Liver (tissue), 9 donors: ENCODE measurements around the gene TMEM178A. TPM values are rescaled to one million over a fixed set of nuclear protein-coding genes. Genes with fewer than 3 reads are reported as not detected.

ENCODE experiments used
- DNase-seq: peaks from one replicate; pipeline ENCODE4 v3.0.0-alpha.2; 2017; ENCODE audit warnings: low spot score
- H3K27ac ChIP-seq, 2 donors: one replicate each; pipeline ENCODE4 v1.7.0; 2013; ENCODE audit warnings: inconsistent platforms in 2 of 2, low read length in 2 of 2, control low read depth in 1 of 2, low read depth in 1 of 2, mild to moderate bottlenecking in 1 of 2
- H3K27me3 ChIP-seq, 4 donors: one replicate each; pipeline versions ENCODE4 v1.6.1 to v1.7.0; 2013; ENCODE audit warnings: low read length in 3 of 4, inconsistent platforms in 1 of 4, mild to moderate bottlenecking in 1 of 4, moderate library complexity in 1 of 4; ENCODE audit not compliant: control insufficient read depth in 4 of 4, insufficient read depth in 4 of 4
- H3K36me3 ChIP-seq, 4 donors: one replicate each; pipeline versions ENCODE4 v1.6.1 to v1.7.0; 2013; ENCODE audit warnings: low read length in 3 of 4, mild to moderate bottlenecking in 3 of 4, low read depth in 1 of 4, moderate library complexity in 1 of 4; ENCODE audit not compliant: control insufficient read depth in 4 of 4, insufficient read depth in 3 of 4
- H3K4me1 ChIP-seq, 4 donors: one replicate each; pipeline versions ENCODE4 v1.6.1 to v1.7.0; 2013; ENCODE audit warnings: low read length in 3 of 4, mild to moderate bottlenecking in 3 of 4, moderate library complexity in 1 of 4; ENCODE audit not compliant: control insufficient read depth in 4 of 4, insufficient read depth in 4 of 4
- H3K4me3 ChIP-seq, 3 donors: one replicate each; pipeline versions ENCODE4 v1.6.1 to v1.7.0; 2013; ENCODE audit warnings: low read length in 3 of 3, control low read depth in 1 of 3, low read depth in 1 of 3, mild to moderate bottlenecking in 1 of 3
- H3K9ac ChIP-seq, 2 donors: one replicate each; pipeline ENCODE4 v1.7.0; 2013; ENCODE audit warnings: low read length in 2 of 2, mild to moderate bottlenecking in 2 of 2, moderate library complexity in 2 of 2, control low read depth in 1 of 2, low read depth in 1 of 2
- H3K9me3 ChIP-seq, 4 donors: one replicate each; pipeline versions ENCODE4 v1.6.1 to v1.7.0; 2013; ENCODE audit warnings: low read length in 3 of 4; ENCODE audit not compliant: control insufficient read depth in 4 of 4
- ATF3 ChIP-seq: IDR thresholded peaks from 2 replicates; pipeline ENCODE4 v1.6.1; 2016; ENCODE audit warnings: antibody characterized with exemption
- EGR1 ChIP-seq, 2 donors: IDR thresholded peaks; 2 replicates each; pipeline ENCODE4 v1.6.1; 2016 to 2018; ENCODE audit warnings: antibody characterized with exemption in 2 of 2, low read depth in 2 of 2
- FOXA1 ChIP-seq: IDR thresholded peaks from 2 replicates; pipeline ENCODE4 v1.6.1; 2016; ENCODE audit warnings: antibody characterized with exemption
- FOXA2 ChIP-seq: IDR thresholded peaks from 2 replicates; pipeline ENCODE4 v1.6.1; 2016; ENCODE audit warnings: antibody characterized with exemption
- GABPA ChIP-seq, 2 donors: IDR thresholded peaks in 1 of 2; conservative IDR thresholded peaks in 1 of 2; 2 replicates each; pipeline ENCODE4 v1.6.1; 2016; ENCODE audit warnings: antibody characterized with exemption in 2 of 2, mild to moderate bottlenecking in 1 of 2, moderate library complexity in 1 of 2
- HNF4A ChIP-seq, 2 donors: conservative IDR thresholded peaks; 2 replicates each; pipeline ENCODE4 v1.6.1; 2016; ENCODE audit warnings: antibody characterized with exemption in 2 of 2, mild to moderate bottlenecking in 2 of 2
- HNF4G ChIP-seq: IDR thresholded peaks from 2 replicates; pipeline ENCODE4 v1.6.1; 2016; ENCODE audit warnings: antibody characterized with exemption
- JUND ChIP-seq, 2 donors: IDR thresholded peaks; 2 replicates each; pipeline ENCODE4 v1.6.1; 2016; ENCODE audit warnings: antibody characterized with exemption in 2 of 2
- MAX ChIP-seq: IDR thresholded peaks from 2 replicates; pipeline ENCODE4 v1.6.1; 2016; ENCODE audit warnings: antibody characterized with exemption
- NR2F2 ChIP-seq: IDR thresholded peaks from 2 replicates; pipeline ENCODE4 v1.6.1; 2016; ENCODE audit warnings: antibody characterized with exemption
- RAD21 ChIP-seq, 2 donors: IDR thresholded peaks; 2 replicates each; pipeline ENCODE4 v1.6.1; 2016; ENCODE audit warnings: antibody characterized with exemption in 2 of 2, mild to moderate bottlenecking in 2 of 2
- RXRA ChIP-seq, 2 donors: IDR thresholded peaks; 2 replicates each; pipeline ENCODE4 v1.6.1; 2017 to 2018; ENCODE audit warnings: antibody characterized with exemption in 2 of 2, mild to moderate bottlenecking in 1 of 2
- SP1 ChIP-seq: IDR thresholded peaks from 2 replicates; pipeline ENCODE4 v1.6.1; 2018; ENCODE audit warnings: antibody characterized with exemption, mild to moderate bottlenecking
- TAF1 ChIP-seq: conservative IDR thresholded peaks from 2 replicates; pipeline ENCODE4 v1.6.1; 2016; ENCODE audit warnings: antibody characterized with exemption, mild to moderate bottlenecking
- YY1 ChIP-seq: IDR thresholded peaks from 2 replicates; pipeline ENCODE4 v1.6.1; 2016; ENCODE audit warnings: antibody characterized with exemption, mild to moderate bottlenecking
- ZBTB33 ChIP-seq: IDR thresholded peaks from 2 replicates; pipeline ENCODE4 v1.6.1; 2016; ENCODE audit warnings: antibody characterized with exemption
- polyA plus RNA-seq, 2 donors: library from polyadenylated mRNA; stranded (reverse) in 1 of 2; unstranded in 1 of 2; fragments of 200-250 nt in 1 of 2; fragments of >200 nt in 1 of 2; fragmentation: Nextera tagmentation in 1 of 2; extraction: Ambion mirVana in 1 of 2; gene quantifications; one replicate each; pipeline versions ENCODE4 v1.2.1 to v1.2.3, GENCODE V29; 2013 to 2015
- total RNA-seq, 2 donors: library from RNA; depleted of rRNA; stranded (reverse); fragments of >200 nt; gene quantifications; one replicate each; pipeline ENCODE4 v1.2.3, GENCODE V29; 2014
- TF ChIP-seq, protein P1 (sequence below): IDR thresholded peaks from 2 replicates; pipeline ENCODE4 v1.6.1; 2016; ENCODE audit warnings: antibody characterized with exemption, mild to moderate bottlenecking
- TF ChIP-seq, protein P2 (sequence below): fragments of 150-350 bp; IDR thresholded peaks from 2 replicates; pipeline ENCODE4 v1.5.1; 2017; ENCODE audit warnings: improper control_type of control experiment, low read depth, low read length; ENCODE audit not compliant: missing input control
- donor health status: healthy.
- donor health status: healthy.
- donor health status: healthy.
- donor health status: healthy.
- donor health status: healthy.

TMEM178A gene
- total and polyA plus RNA-seq, 4 donors: 0.21 to 0.64 (median 0.49) TPM

GRCh38 chr2:39734445-39734844, 68.7 kb downstream of the TMEM178A start:
- Histone ChIP-seq H3K9ac (no peak overlapping the region), H3K27me3 (no peaks in the 10 kb centered on the region), H3K36me3 (peaks cover 0 to 38% (median 11%) of the 10 kb centered on the region in 4 donors), H3K9me3 (no peaks in the 10 kb centered on the region), H3K4me3 (no peak overlapping the region), H3K27ac (no peak overlapping the region), H3K4me1 (no peaks in the 10 kb centered on the region)
- DNase-seq: no peak
- TF ChIP-seq RXRA (IDR thresholded peaks at IDR 0.05) (no peak), NR2F2 (no peak), ATF3 (no peak), HNF4A (conservative IDR thresholded peaks at IDR 0.05) (no peak), YY1 (no peak), HNF4G (no peak), GABPA (IDR thresholded peaks at IDR 0.05 in 1 of 2, conservative IDR thresholded peaks at IDR 0.05 in 1 of 2) (no peak), JUND (IDR thresholded peaks at IDR 0.05) (no peak), MAX (no peak), FOXA2 (no peak), ZBTB33 (no peak), EGR1 (IDR thresholded peaks at IDR 0.05; ENCODE audit: low read depth in 2 of 2) (no peak), SP1 (no peak), TAF1 (no peak), RAD21 (IDR thresholded peaks at IDR 0.05) (no peak), FOXA1 (no peak)
- TF ChIP-seq, protein P1, sequence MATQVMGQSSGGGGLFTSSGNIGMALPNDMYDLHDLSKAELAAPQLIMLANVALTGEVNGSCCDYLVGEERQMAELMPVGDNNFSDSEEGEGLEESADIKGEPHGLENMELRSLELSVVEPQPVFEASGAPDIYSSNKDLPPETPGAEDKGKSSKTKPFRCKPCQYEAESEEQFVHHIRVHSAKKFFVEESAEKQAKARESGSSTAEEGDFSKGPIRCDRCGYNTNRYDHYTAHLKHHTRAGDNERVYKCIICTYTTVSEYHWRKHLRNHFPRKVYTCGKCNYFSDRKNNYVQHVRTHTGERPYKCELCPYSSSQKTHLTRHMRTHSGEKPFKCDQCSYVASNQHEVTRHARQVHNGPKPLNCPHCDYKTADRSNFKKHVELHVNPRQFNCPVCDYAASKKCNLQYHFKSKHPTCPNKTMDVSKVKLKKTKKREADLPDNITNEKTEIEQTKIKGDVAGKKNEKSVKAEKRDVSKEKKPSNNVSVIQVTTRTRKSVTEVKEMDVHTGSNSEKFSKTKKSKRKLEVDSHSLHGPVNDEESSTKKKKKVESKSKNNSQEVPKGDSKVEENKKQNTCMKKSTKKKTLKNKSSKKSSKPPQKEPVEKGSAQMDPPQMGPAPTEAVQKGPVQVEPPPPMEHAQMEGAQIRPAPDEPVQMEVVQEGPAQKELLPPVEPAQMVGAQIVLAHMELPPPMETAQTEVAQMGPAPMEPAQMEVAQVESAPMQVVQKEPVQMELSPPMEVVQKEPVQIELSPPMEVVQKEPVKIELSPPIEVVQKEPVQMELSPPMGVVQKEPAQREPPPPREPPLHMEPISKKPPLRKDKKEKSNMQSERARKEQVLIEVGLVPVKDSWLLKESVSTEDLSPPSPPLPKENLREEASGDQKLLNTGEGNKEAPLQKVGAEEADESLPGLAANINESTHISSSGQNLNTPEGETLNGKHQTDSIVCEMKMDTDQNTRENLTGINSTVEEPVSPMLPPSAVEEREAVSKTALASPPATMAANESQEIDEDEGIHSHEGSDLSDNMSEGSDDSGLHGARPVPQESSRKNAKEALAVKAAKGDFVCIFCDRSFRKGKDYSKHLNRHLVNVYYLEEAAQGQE: no peak
- TF ChIP-seq, protein P2, sequence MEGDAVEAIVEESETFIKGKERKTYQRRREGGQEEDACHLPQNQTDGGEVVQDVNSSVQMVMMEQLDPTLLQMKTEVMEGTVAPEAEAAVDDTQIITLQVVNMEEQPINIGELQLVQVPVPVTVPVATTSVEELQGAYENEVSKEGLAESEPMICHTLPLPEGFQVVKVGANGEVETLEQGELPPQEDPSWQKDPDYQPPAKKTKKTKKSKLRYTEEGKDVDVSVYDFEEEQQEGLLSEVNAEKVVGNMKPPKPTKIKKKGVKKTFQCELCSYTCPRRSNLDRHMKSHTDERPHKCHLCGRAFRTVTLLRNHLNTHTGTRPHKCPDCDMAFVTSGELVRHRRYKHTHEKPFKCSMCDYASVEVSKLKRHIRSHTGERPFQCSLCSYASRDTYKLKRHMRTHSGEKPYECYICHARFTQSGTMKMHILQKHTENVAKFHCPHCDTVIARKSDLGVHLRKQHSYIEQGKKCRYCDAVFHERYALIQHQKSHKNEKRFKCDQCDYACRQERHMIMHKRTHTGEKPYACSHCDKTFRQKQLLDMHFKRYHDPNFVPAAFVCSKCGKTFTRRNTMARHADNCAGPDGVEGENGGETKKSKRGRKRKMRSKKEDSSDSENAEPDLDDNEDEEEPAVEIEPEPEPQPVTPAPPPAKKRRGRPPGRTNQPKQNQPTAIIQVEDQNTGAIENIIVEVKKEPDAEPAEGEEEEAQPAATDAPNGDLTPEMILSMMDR: no peak
